PC-9 (cell line): ENCODE results near the gene HOXA4. TPM values are rescaled to one million over a fixed set of nuclear protein-coding genes. Genes with fewer than 3 reads are reported as not detected.

ENCODE experiments used
- BruUV-seq: library from RNA; stranded (reverse); fragments of 400-500 nt; replicated peaks from 2 replicates; lab custom pipeline; 2021; lab: Mats Ljungman, UMichigan
- CTCF ChIA-PET: fragments of 300-600 bp; sonication (Branson Sonifier 250); formaldehyde crosslinking; loops from one replicate; lab custom pipeline; 2022; ENCODE audit warnings: antibody characterized with exemption; lab: Charles Lee
- POLR2A ChIA-PET: fragments of 300-600 bp; sonication (Branson Sonifier 250); formaldehyde crosslinking; loops from one replicate; lab custom pipeline; 2022; ENCODE audit warnings: antibody characterized with exemption; ENCODE audit not compliant: unreplicated experiment; lab: Charles Lee
- DNase-seq, 2 experiments: peaks; one replicate each; pipeline versions ENCODE4 v3.0.0 to v3.0.0-alpha.2; 2015 to 2022; ENCODE audit warnings: mixed read lengths in 1 of 2
- H2AFZ ChIP-seq: fragments of 200-600 bp; sonication (generic); 2 replicates; pipeline ENCODE4 v1.8.1; 2017; ENCODE audit warnings: antibody characterized with exemption
- H3F3A ChIP-seq: fragments of 200-600 bp; sonication (generic); 2 replicates; pipeline ENCODE4 v1.8.1; 2017; ENCODE audit warnings: antibody characterized with exemption, mild to moderate bottlenecking, low read depth; ENCODE audit not compliant: insufficient read depth
- H3K27ac ChIP-seq: fragments of 200-600 bp; sonication (generic); 2 replicates; pipeline ENCODE4 v1.6.1; 2016; ENCODE audit warnings: mixed run types
- H3K27me3 ChIP-seq: fragments of 200-600 bp; sonication (generic); 2 replicates; pipeline ENCODE4 v1.6.1; 2016; ENCODE audit warnings: low read depth, mixed run types; ENCODE audit not compliant: insufficient read depth
- H3K36me3 ChIP-seq: fragments of 200-600 bp; sonication (generic); 2 replicates; pipeline ENCODE4 v1.6.1; 2016; ENCODE audit warnings: low read depth, mixed run types
- H3K4me1 ChIP-seq: fragments of 200-600 bp; sonication (generic); replicated peaks from 2 replicates; pipeline ENCODE4 v1.6.1; 2016; ENCODE audit warnings: mixed run types; ENCODE audit not compliant: insufficient read depth
- H3K4me2 ChIP-seq: fragments of 200-600 bp; sonication (generic); 2 replicates; pipeline ENCODE4 v1.6.1; 2017; ENCODE audit warnings: mixed run types
- H3K4me3 ChIP-seq: fragments of 200-600 bp; sonication (generic); 2 replicates; pipeline ENCODE4 v1.6.1; 2016; ENCODE audit warnings: mixed run types
- H3K79me2 ChIP-seq: fragments of 200-600 bp; sonication (generic); 2 replicates; pipeline ENCODE4 v1.6.1; 2017; ENCODE audit warnings: low read depth, mixed run types
- H3K9me2 ChIP-seq: fragments of 200-600 bp; sonication (generic); 2 replicates; pipeline ENCODE4 v1.8.1; 2017; ENCODE audit warnings: mild to moderate bottlenecking; ENCODE audit not compliant: insufficient read depth
- H3K9me3 ChIP-seq: fragments of 200-600 bp; sonication (generic); 2 replicates; pipeline ENCODE4 v1.8.1; 2016; ENCODE audit warnings: low read depth; ENCODE audit not compliant: insufficient read depth
- H4K20me1 ChIP-seq: fragments of 200-600 bp; sonication (generic); 2 replicates; pipeline ENCODE4 v1.8.1; 2017; ENCODE audit not compliant: insufficient read depth
- CTCF ChIP-seq: fragments of 200-600 bp; sonication (generic); conservative IDR thresholded peaks from 2 replicates; pipeline ENCODE4 v1.6.1; 2017; ENCODE audit warnings: mixed run types, antibody characterized with exemption, mild to moderate bottlenecking, moderate library complexity
- EZH2 ChIP-seq: fragments of 200-600 bp; sonication (generic); IDR thresholded peaks from 2 replicates; pipeline ENCODE4 v1.8.0; 2017; ENCODE audit warnings: antibody characterized with exemption, low read depth
- intact Hi-C: fragments of 100-400 bp; cut with micrococcal nuclease; formaldehyde crosslinking; loops from one replicate; pipeline ENCODE4 v1.10.0; 2022; ENCODE audit not compliant: unreplicated experiment
- total RNA-seq: library from RNA; stranded (reverse); gene quantifications from 2 replicates; pipeline ENCODE4 v1.2.3, GENCODE V29; 2021

HOXA4 gene
- total RNA-seq, 1 experiment from 2014 or later = not detected

GRCh38 chr7:27176524-27176845, 45.9 kb upstream of the HOXA4 start:
- Histone ChIP-seq H3K9me2 (no peaks in the 10 kb centered on the region), H3F3A (peaks cover 12% of the 10 kb centered on the region; the same call in 1 of the 2 replicates), H3K4me3 (no peak overlapping the region), H3K36me3 (no peaks in the 10 kb centered on the region), H3K4me2 (no peak overlapping the region), H3K27ac (no peak overlapping the region), H2AFZ (no peak overlapping the region), H3K79me2 (no peaks in the 10 kb centered on the region), H4K20me1 (no peaks in the 10 kb centered on the region), H3K27me3 (no peaks in the 10 kb centered on the region), H3K4me1 (no peaks in the 10 kb centered on the region), H3K9me3 (no peaks in the 10 kb centered on the region)
- intact Hi-C loops = no loop called here
- ChIA-PET POLR2A (no interaction called here), CTCF (interaction anchor here (0.6 to 1.0 kb wide), 3 partner anchors 20 to 320 kb away, joined by 3 to 8 read pairs (median 3); no protein-coding TSS in a partner anchor)
- DNase-seq = no peak
- no peak for TF ChIP-seq CTCF
- no peak for TF ChIP-seq EZH2
- BruUV-seq = no TSS peak

- H3K4me3 ChIP-seq = no peak overlapping the region
- peaks cover 12% of the 10 kb centered on the region; the same call in 1 of the 2 replicates for H3F3A ChIP-seq
- no peak overlapping the region for H3K27ac ChIP-seq
- no TSS peak for BruUV-seq
- POLR2A ChIA-PET = no interaction called here
- H3K4me2 ChIP-seq = no peak overlapping the region
- no peaks in the 10 kb centered on the region for H3K79me2 ChIP-seq
- CTCF ChIA-PET = interaction anchor here (0.5 to 1.0 kb wide), 4 partner anchors 20 to 494 kb away, joined by 3 to 8 read pairs (median 3); no protein-coding TSS in a partner anchor
- no peak overlapping the region for H2AFZ ChIP-seq
- intact Hi-C loops = no loop called here
- no peak for TF ChIP-seq CTCF
- TF ChIP-seq EZH2 = no peak
- H3K4me1 ChIP-seq = peaks cover 3% of the 10 kb centered on the region
- H3K27me3 ChIP-seq = no peaks in the 10 kb centered on the region
- no peak for DNase-seq
- H3K36me3 ChIP-seq = no peaks in the 10 kb centered on the region
- no peaks in the 10 kb centered on the region for H4K20me1 ChIP-seq
- H3K9me2 ChIP-seq = no peaks in the 10 kb centered on the region
- no peaks in the 10 kb centered on the region for H3K9me3 ChIP-seq
These were observed 45.3 kb upstream of the HOXA4 start for GRCh38 chr7:27175626-27176523.

GRCh38 chr7:27174874-27175625, 44.5 kb upstream of the HOXA4 start:
- ChIA-PET CTCF (interaction anchor here (0.6 kb wide), 1 partner anchor 55 kb away, joined by 3 read pairs; no protein-coding TSS in a partner anchor), POLR2A (no interaction called here)
- intact Hi-C loops = no loop called here
- peaks cover 12% of the 10 kb centered on the region for H3K4me1 ChIP-seq
- H3K27ac ChIP-seq = no peak overlapping the region
- H3K9me3 ChIP-seq = no peaks in the 10 kb centered on the region
- H3K36me3 ChIP-seq = no peaks in the 10 kb centered on the region
- H3K27me3 ChIP-seq = no peaks in the 10 kb centered on the region
- H3F3A ChIP-seq = peaks cover 18% of the 10 kb centered on the region; the same call in 1 of the 2 replicates
- TF ChIP-seq CTCF (no peak), EZH2 (no peak)
- DNase-seq = no peak
- no peak overlapping the region for H3K4me3 ChIP-seq
- no peak overlapping the region for H2AFZ ChIP-seq
- H4K20me1 ChIP-seq = no peaks in the 10 kb centered on the region
- no peaks in the 10 kb centered on the region for H3K9me2 ChIP-seq
- BruUV-seq = no TSS peak
- H3K79me2 ChIP-seq = no peaks in the 10 kb centered on the region
- no peak overlapping the region for H3K4me2 ChIP-seq
